ENCODE results near the gene PMM1. TPM values are rescaled to one million over a fixed set of nuclear protein-coding genes. Genes with fewer than 3 reads are reported as not detected.
A peak's percentile ranks its signal among the peaks of the same experiment; 100 is the strongest.
"Not testable (repeated sequence)": the region's sequence is repeated elsewhere in the genome, so short reads cannot be mapped to it uniquely, and the experiment has no call there.

PMM1 gene
- total RNA-seq, 4 donors from 2014 or later, result 11.6 to 23.3 (median 16.5) TPM

DNA sequence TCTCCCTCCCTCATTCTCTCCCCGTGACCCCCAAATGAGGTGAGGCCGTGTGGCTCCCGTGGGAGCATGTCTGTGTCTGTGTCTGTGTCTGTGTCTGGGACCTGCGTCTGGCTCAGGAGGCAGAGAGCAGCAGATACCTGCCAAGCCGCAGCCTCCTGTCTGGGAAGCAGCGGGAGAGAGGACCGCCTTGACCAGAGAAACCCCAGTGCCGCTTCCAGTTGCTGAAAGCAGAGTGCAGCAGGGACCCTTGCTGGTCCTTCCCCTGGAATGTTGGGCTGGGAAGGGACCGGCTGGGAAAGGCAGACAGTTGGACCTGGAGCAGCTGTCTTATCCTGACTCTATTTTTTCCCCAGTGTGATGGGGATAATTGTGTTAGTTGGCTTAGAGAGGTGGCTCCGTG lies 28.3 kb downstream of the PMM1 start:
- ATAC-seq (no peak), DNase-seq (no peak)
- TF ChIP-seq POLR2A (IDR thresholded peaks at IDR 0.05) (no peak), CTCF (IDR thresholded peaks at IDR 0.05 in 4 of 5, conservative IDR thresholded peaks at IDR 0.05 in 1 of 5) (no peak)
- in situ Hi-C loops (cut with MboI; ENCODE audit: low sequenced_read_pairs in 4 of 4) (no loop called here), intact Hi-C loops (cut with DNase I; ENCODE audit: low total_unique reads) (no loop called here)
- no peak overlapping the region for H3K4me3 ChIP-seq
- no peaks in the 10 kb centered on the region for H3K9me3 ChIP-seq
- H3K36me3 ChIP-seq, result no peaks in the 10 kb centered on the region
- peaks cover 0 to 6% of the 10 kb centered on the region in 2 donors for H3K4me1 ChIP-seq
- H3K27me3 ChIP-seq, result peaks cover 2 to 13% (median 6%) of the 10 kb centered on the region in 3 donors
- H3K27ac ChIP-seq, result no peak overlapping the region

- TF ChIP-seq POLR2A (IDR thresholded peaks at IDR 0.05) (no peak), CTCF (IDR thresholded peaks at IDR 0.05 in 4 of 5, conservative IDR thresholded peaks at IDR 0.05 in 1 of 5) (no peak)
- intact Hi-C loops (cut with DNase I; ENCODE audit: low total_unique reads), result no loop called here
- no peak for DNase-seq
- no peaks in the 10 kb centered on the region for H3K4me1 ChIP-seq
- H3K9me3 ChIP-seq, result no peaks in the 10 kb centered on the region
- no peak overlapping the region for H3K4me3 ChIP-seq
- no peak overlapping the region for H3K27ac ChIP-seq
- no peaks in the 10 kb centered on the region for H3K36me3 ChIP-seq
- in situ Hi-C loops (cut with MboI; ENCODE audit: low sequenced_read_pairs in 4 of 4), result no loop called here
- ATAC-seq, result no peak
- H3K27me3 ChIP-seq, result peaks cover 2 to 14% (median 6%) of the 10 kb centered on the region in 3 donors
These were observed 29.6 kb downstream of the PMM1 start for GRCh38 chr22:41560095-41560471.

- H3K27ac ChIP-seq; ATAC-seq; H3K9me3 ChIP-seq; DNase-seq; H3K36me3 ChIP-seq; H3K4me1 ChIP-seq; in situ Hi-C loops (cut with MboI; ENCODE audit: low sequenced_read_pairs in 4 of 4); intact Hi-C loops (cut with DNase I; ENCODE audit: low total_unique reads); H3K4me3 ChIP-seq: not testable (repeated sequence)
- peaks cover 2 to 14% (median 6%) of the 10 kb centered on the region in 3 donors for H3K27me3 ChIP-seq
These were observed 31.4 kb downstream of the PMM1 start for GRCh38 chr22:41558241-41558630.

- no peak for TF ChIP-seq CTCF (IDR thresholded peaks at IDR 0.05 in 4 of 5, conservative IDR thresholded peaks at IDR 0.05 in 1 of 5)
- in situ Hi-C loops (cut with MboI; ENCODE audit: low sequenced_read_pairs in 4 of 4), result no loop called here
- Histone ChIP-seq H3K4me3 (no peak overlapping the region), H3K9me3 (no peaks in the 10 kb centered on the region), H3K27ac (no peak overlapping the region), H3K36me3 (no peaks in the 10 kb centered on the region), H3K4me1 (no peaks in the 10 kb centered on the region), H3K27me3 (peaks cover 2 to 14% (median 6%) of the 10 kb centered on the region in 3 donors)
- peak in 1 of 2 donors; percentile 25 for ATAC-seq
- no peak for DNase-seq
- intact Hi-C loops (cut with DNase I; ENCODE audit: low total_unique reads), result no loop called here
These were observed 32.0 kb downstream of the PMM1 start for GRCh38 chr22:41557401-41558240.

DNA sequence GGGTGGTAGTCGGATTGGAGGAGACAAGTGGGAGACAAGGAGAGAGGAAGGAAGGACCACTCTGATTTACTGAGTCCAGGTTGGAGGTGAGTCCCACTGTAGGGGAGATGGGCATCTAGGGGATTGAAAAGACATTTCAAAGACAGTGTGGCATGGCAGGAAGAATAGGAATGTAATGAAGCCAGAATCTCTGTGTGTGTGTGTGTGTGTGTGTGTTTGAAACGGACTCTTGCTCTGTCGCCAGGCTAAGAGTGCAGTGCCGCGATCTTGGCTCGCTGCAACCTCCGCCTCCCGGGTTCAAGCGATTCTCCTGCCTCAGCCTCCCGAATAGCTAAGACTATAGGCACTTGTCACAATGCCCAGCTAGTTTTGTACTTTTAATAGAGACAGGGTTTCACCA lies 33.1 kb downstream of the PMM1 start:
- TF ChIP-seq POLR2A (IDR thresholded peaks at IDR 0.05), result no peak
- no peak for TF ChIP-seq CTCF (IDR thresholded peaks at IDR 0.05 in 4 of 5, conservative IDR thresholded peaks at IDR 0.05 in 1 of 5)
- H3K9me3 ChIP-seq, result no peaks in the 10 kb centered on the region
- in situ Hi-C loops (cut with MboI; ENCODE audit: low sequenced_read_pairs in 4 of 4) (no loop called here), intact Hi-C loops (cut with DNase I; ENCODE audit: low total_unique reads) (no loop called here)
- no peaks in the 10 kb centered on the region for H3K4me1 ChIP-seq
- no peak overlapping the region for H3K27ac ChIP-seq
- ATAC-seq (no peak), DNase-seq (no peak)
- peaks cover 2 to 15% (median 6%) of the 10 kb centered on the region in 3 donors for H3K27me3 ChIP-seq
- no peaks in the 10 kb centered on the region for H3K36me3 ChIP-seq
- no peak overlapping the region for H3K4me3 ChIP-seq

Measured in gastrocnemius medialis (tissue), 4 donors.